ENCODE results near the gene LY86. TPM values are rescaled to one million over a fixed set of nuclear protein-coding genes. Genes with fewer than 3 reads are reported as not detected.

Gene LY86
- total RNA-seq, 2 experiments from 2014 or later, result 1.3 to 2.1 TPM

GRCh38 chr6:6569811-6570164 is 18.7 kb upstream of the LY86 start:
- ATAC-seq (ENCODE audit: poor library complexity) (no peak), DNase-seq (no peak)
- H3K4me1 Mint-ChIP-seq (ENCODE audit: low read depth), result no peaks in the 10 kb centered on the region
- intact Hi-C loops (cut with DNase I, micrococcal nuclease), result loop anchor here in 1 of 2 experiments (5.0 kb wide), 1 partner anchor 823 kb away; no protein-coding TSS in a partner anchor
- no peaks in the 10 kb centered on the region for H3K36me3 ChIP-seq (ENCODE audit: insufficient read depth, low read length)
- H3K36me3 Mint-ChIP-seq (ENCODE audit: low read depth), result no peaks in the 10 kb centered on the region
- H3K4me3 ChIP-seq (ENCODE audit: low read length), result no peak overlapping the region
- H3K27me3 Mint-ChIP-seq, result peaks cover 7% of the 10 kb centered on the region
- ChIA-PET POLR2A (interaction anchor here (1.1 kb wide), 1 partner anchor 20 kb away, joined by 3 read pairs; no protein-coding TSS in a partner anchor), CTCF (no interaction called here)
- H3K4me1 ChIP-seq (ENCODE audit: insufficient read depth, low read length), result no peaks in the 10 kb centered on the region
- H3K9me3 Mint-ChIP-seq, result peaks cover 4% of the 10 kb centered on the region
- no peaks in the 10 kb centered on the region for H3K9me3 ChIP-seq (ENCODE audit: control insufficient read depth in 1 of 2, insufficient read depth in 1 of 2, low read length in 2 of 2)
- H3K4me3 Mint-ChIP-seq, result no peak overlapping the region
- TF ChIP-seq CTCF (IDR thresholded peaks at IDR 0.05), result no peak
- H3K27ac ChIP-seq (ENCODE audit: low read depth in 1 of 2, low read length in 2 of 2), result no peak overlapping the region
- no peaks in the 10 kb centered on the region for H3K27me3 ChIP-seq (ENCODE audit: control insufficient read depth in 1 of 2, insufficient read depth in 2 of 2, low read length in 2 of 2)
- H3K27ac Mint-ChIP-seq, result no peak overlapping the region

GRCh38 chr6:6570929-6571671 is 17.4 kb upstream of the LY86 start:
- ATAC-seq (ENCODE audit: poor library complexity) (no peak), DNase-seq (no peak)
- peaks cover 4% of the 10 kb centered on the region for H3K9me3 Mint-ChIP-seq
- ChIA-PET POLR2A (no interaction called here), CTCF (no interaction called here)
- no peak overlapping the region for H3K4me3 ChIP-seq (ENCODE audit: low read length)
- no peaks in the 10 kb centered on the region for H3K36me3 ChIP-seq (ENCODE audit: insufficient read depth, low read length)
- H3K4me1 ChIP-seq (ENCODE audit: insufficient read depth, low read length), result no peaks in the 10 kb centered on the region
- H3K9me3 ChIP-seq (ENCODE audit: control insufficient read depth in 1 of 2, insufficient read depth in 1 of 2, low read length in 2 of 2), result no peaks in the 10 kb centered on the region
- H3K4me1 Mint-ChIP-seq (ENCODE audit: low read depth), result no peaks in the 10 kb centered on the region
- H3K36me3 Mint-ChIP-seq (ENCODE audit: low read depth), result no peaks in the 10 kb centered on the region
- H3K27me3 ChIP-seq (ENCODE audit: control insufficient read depth in 1 of 2, insufficient read depth in 2 of 2, low read length in 2 of 2), result no peaks in the 10 kb centered on the region
- intact Hi-C loops (cut with DNase I, micrococcal nuclease), result loop anchor here in 1 of 2 experiments (5.0 kb wide), 1 partner anchor 821 kb away; no protein-coding TSS in a partner anchor
- H3K27ac ChIP-seq (ENCODE audit: low read depth in 1 of 2, low read length in 2 of 2), result no peak overlapping the region
- TF ChIP-seq CTCF (IDR thresholded peaks at IDR 0.05), result no peak
- no peak overlapping the region for H3K4me3 Mint-ChIP-seq
- H3K27me3 Mint-ChIP-seq, result peaks cover 7% of the 10 kb centered on the region
- H3K27ac Mint-ChIP-seq, result no peak overlapping the region

- peaks cover 12% of the 10 kb centered on the region for H3K4me1 Mint-ChIP-seq (ENCODE audit: low read depth)
- TF ChIP-seq CTCF (IDR thresholded peaks at IDR 0.05), result no peak
- CTCF ChIA-PET, result no interaction called here
- no peak overlapping the region for H3K4me3 Mint-ChIP-seq
- Histone ChIP-seq H3K4me1 (ENCODE audit: insufficient read depth, low read length) (no peaks in the 10 kb centered on the region), H3K4me3 (ENCODE audit: low read length) (no peak overlapping the region), H3K27me3 (ENCODE audit: control insufficient read depth in 1 of 2, insufficient read depth in 2 of 2, low read length in 2 of 2) (no peaks in the 10 kb centered on the region), H3K36me3 (ENCODE audit: insufficient read depth, low read length) (no peaks in the 10 kb centered on the region), H3K9me3 (ENCODE audit: control insufficient read depth in 1 of 2, insufficient read depth in 1 of 2, low read length in 2 of 2) (peaks cover 0 to 6% of the 10 kb centered on the region in 2 experiments), H3K27ac (ENCODE audit: low read depth in 1 of 2, low read length in 2 of 2) (no peak overlapping the region)
- ATAC-seq (ENCODE audit: poor library complexity) (no peak), DNase-seq (no peak)
- H3K36me3 Mint-ChIP-seq (ENCODE audit: low read depth), result no peaks in the 10 kb centered on the region
- intact Hi-C loops (cut with DNase I, micrococcal nuclease), result no loop called here
- POLR2A ChIA-PET, result no interaction called here
- H3K27me3 Mint-ChIP-seq, result peaks cover 7% of the 10 kb centered on the region
- no peak overlapping the region for H3K27ac Mint-ChIP-seq
- peaks cover 4% of the 10 kb centered on the region for H3K9me3 Mint-ChIP-seq
Measured at GRCh38 chr6:6575143-6575542, 13.4 kb upstream of the LY86 start.
